Loucy (cell line): ENCODE data around the gene MTNR1A.

Experiments used
- H2AFZ ChIP-seq: fragments of 200-600 bp; sonication (generic); 2 replicates; pipeline ENCODE4 v1.6.0; 2016; ENCODE audit warnings: antibody characterized with exemption, mild to moderate bottlenecking, low read length, moderate library complexity
- H3F3A ChIP-seq: fragments of 200-600 bp; 2 replicates; pipeline ENCODE4 v1.6.0; 2016; ENCODE audit warnings: antibody characterized with exemption, low read depth, mild to moderate bottlenecking
- H3K27me3 ChIP-seq: fragments of 200-600 bp; sonication (generic); 2 replicates; pipeline ENCODE4 v1.6.1; 2014; ENCODE audit warnings: low read length, mild to moderate bottlenecking; ENCODE audit not compliant: insufficient read depth, poor library complexity, severe bottlenecking
- H3K36me3 ChIP-seq: fragments of 200-600 bp; sonication (generic); 2 replicates; pipeline ENCODE4 v1.6.1; 2016; ENCODE audit warnings: low read length; ENCODE audit not compliant: insufficient read depth
- H3K4me1 ChIP-seq: fragments of 200-600 bp; sonication (generic); 2 replicates; pipeline ENCODE4 v1.5.1; 2014; ENCODE audit warnings: low read length, mild to moderate bottlenecking; ENCODE audit not compliant: insufficient read depth, poor library complexity, severe bottlenecking
- H3K4me2 ChIP-seq: fragments of 200-600 bp; sonication (generic); 2 replicates; pipeline ENCODE4 v1.6.0; 2014; ENCODE audit warnings: antibody characterized with exemption, low read length, low read depth, mild to moderate bottlenecking; ENCODE audit not compliant: poor library complexity, severe bottlenecking
- H3K4me3 ChIP-seq: fragments of 200-600 bp; sonication (generic); 2 replicates; pipeline ENCODE4 v1.5.1; 2014; ENCODE audit warnings: low read length, mild to moderate bottlenecking, mixed read lengths; ENCODE audit not compliant: poor library complexity, severe bottlenecking
- H3K79me2 ChIP-seq: fragments of 200-600 bp; sonication (generic); 2 replicates; pipeline ENCODE4 v1.6.1; 2014; ENCODE audit warnings: low read length; ENCODE audit not compliant: insufficient read depth
- H3K9ac ChIP-seq: fragments of 200-600 bp; sonication (generic); 2 replicates; pipeline ENCODE4 v1.6.0; 2014; ENCODE audit warnings: mild to moderate bottlenecking, low read depth, low read length, moderate library complexity; ENCODE audit not compliant: poor library complexity, severe bottlenecking
- H3K9me2 ChIP-seq: fragments of 200-600 bp; sonication (generic); replicated peaks from 2 replicates; pipeline ENCODE4 v1.6.1; 2016; ENCODE audit warnings: low read depth, low read length, mixed read lengths
- H3K9me3 ChIP-seq: fragments of 200-600 bp; sonication (generic); 2 replicates; pipeline ENCODE4 v1.6.1; 2014; ENCODE audit warnings: mild to moderate bottlenecking, antibody characterized with exemption, low read length, low read depth; ENCODE audit not compliant: insufficient read depth
- H4K20me1 ChIP-seq: fragments of 200-600 bp; sonication (generic); 2 replicates; pipeline ENCODE4 v1.6.0; 2014; ENCODE audit warnings: antibody characterized with exemption, low read length, mild to moderate bottlenecking; ENCODE audit not compliant: insufficient read depth, poor library complexity, severe bottlenecking
- EZH2phosphoT487 ChIP-seq: fragments of 200-600 bp; IDR thresholded peaks from 2 replicates; pipeline ENCODE4 v1.6.1; 2018; ENCODE audit warnings: antibody characterized with exemption, mild to moderate bottlenecking, moderate library complexity, borderline replicate concordance
- TF ChIP-seq, protein P1 (sequence below): fragments of 200-600 bp; sonication (generic); conservative IDR thresholded peaks from 2 replicates; pipeline ENCODE4 v1.5.1; 2014; ENCODE audit warnings: mild to moderate bottlenecking, antibody characterized with exemption, low read length

The MTNR1A gene

DNA sequence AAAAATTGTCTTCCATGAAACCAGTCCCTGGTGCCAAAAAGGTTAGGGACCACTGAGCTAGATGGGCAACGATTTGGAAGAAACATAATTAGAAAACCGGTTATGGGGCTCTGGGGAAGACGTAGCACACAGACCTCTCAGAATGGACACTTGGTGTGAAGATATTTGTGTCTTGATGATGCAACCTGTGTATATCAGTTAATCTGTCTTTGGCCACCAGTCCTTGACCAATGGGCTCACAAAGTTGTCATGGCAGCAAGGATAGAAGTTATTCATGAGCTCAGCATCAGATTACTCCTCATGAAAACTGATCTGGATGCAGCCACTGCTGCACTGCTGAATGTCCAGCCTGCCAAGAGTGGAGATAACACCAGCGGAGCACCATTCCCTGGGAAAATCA, 13.6 kb downstream of the MTNR1A start:
- H3K27me3 ChIP-seq = no peaks in the 10 kb centered on the region
- TF ChIP-seq EZH2phosphoT487 = no peak
- TF ChIP-seq, protein P1, sequence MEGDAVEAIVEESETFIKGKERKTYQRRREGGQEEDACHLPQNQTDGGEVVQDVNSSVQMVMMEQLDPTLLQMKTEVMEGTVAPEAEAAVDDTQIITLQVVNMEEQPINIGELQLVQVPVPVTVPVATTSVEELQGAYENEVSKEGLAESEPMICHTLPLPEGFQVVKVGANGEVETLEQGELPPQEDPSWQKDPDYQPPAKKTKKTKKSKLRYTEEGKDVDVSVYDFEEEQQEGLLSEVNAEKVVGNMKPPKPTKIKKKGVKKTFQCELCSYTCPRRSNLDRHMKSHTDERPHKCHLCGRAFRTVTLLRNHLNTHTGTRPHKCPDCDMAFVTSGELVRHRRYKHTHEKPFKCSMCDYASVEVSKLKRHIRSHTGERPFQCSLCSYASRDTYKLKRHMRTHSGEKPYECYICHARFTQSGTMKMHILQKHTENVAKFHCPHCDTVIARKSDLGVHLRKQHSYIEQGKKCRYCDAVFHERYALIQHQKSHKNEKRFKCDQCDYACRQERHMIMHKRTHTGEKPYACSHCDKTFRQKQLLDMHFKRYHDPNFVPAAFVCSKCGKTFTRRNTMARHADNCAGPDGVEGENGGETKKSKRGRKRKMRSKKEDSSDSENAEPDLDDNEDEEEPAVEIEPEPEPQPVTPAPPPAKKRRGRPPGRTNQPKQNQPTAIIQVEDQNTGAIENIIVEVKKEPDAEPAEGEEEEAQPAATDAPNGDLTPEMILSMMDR = no peak
- H3K9me2 ChIP-seq = no peaks in the 10 kb centered on the region

DNA sequence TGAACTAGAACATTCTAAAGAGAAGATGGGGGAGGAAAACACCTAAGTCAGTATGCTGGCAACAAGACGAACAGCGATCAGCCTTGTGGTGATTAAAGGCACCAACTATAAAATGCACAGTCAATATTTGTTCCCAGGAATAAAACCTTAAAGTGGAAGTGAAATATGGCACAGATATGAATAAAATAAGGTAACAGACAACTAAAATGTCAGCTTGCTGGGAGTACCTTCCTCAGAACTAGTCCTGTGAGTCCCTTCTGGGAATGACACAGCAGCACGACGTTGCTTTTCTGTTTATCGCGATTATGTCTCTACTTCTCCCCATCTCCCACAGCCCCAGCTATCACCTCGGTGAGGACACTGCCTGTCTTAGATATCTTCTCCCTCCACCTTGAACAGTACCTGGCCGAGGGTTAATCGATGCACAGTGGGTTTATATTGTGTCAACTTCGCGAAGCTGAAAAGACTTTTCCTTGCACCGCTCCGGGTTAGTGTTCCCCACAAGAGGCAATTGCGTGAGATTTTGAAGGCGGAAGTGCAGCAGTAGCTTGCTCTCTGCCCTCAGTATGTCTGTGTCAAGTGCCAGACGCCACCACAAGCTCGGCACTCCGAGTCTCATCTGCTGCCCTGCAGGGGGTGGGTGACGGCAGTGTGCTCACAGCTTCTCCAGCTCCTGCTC, 17.4 kb downstream of the MTNR1A start:
- Histone ChIP-seq H3K27me3 (no peaks in the 10 kb centered on the region), H3K9ac (no peak overlapping the region), H3K36me3 (no peaks in the 10 kb centered on the region), H4K20me1 (no peaks in the 10 kb centered on the region), H3K9me2 (no peaks in the 10 kb centered on the region), H3K79me2 (no peaks in the 10 kb centered on the region), H3K9me3 (peaks cover 2% of the 10 kb centered on the region; the same call in 1 of the 2 replicates), H3K4me3 (no peak overlapping the region), H3F3A (no peaks in the 10 kb centered on the region), H3K4me1 (no peaks in the 10 kb centered on the region), H2AFZ (no peak overlapping the region), H3K4me2 (no peak overlapping the region)
- TF ChIP-seq EZH2phosphoT487 = no peak
- TF ChIP-seq, protein P1 = no peak

More for the DNA sequence above, 13.6 kb downstream of the MTNR1A start:
- no peak overlapping the region for H3K4me2 ChIP-seq
- peaks cover 2% of the 10 kb centered on the region; the same call in 1 of the 2 replicates for H3K9me3 ChIP-seq
- no peaks in the 10 kb centered on the region for H3K36me3 ChIP-seq
- no peak overlapping the region for H2AFZ ChIP-seq
- H4K20me1 ChIP-seq = no peaks in the 10 kb centered on the region
- H3K4me1 ChIP-seq = no peaks in the 10 kb centered on the region
- no peak overlapping the region for H3K4me3 ChIP-seq
- H3K79me2 ChIP-seq = no peaks in the 10 kb centered on the region
- no peaks in the 10 kb centered on the region for H3F3A ChIP-seq
- no peak overlapping the region for H3K9ac ChIP-seq

DNA sequence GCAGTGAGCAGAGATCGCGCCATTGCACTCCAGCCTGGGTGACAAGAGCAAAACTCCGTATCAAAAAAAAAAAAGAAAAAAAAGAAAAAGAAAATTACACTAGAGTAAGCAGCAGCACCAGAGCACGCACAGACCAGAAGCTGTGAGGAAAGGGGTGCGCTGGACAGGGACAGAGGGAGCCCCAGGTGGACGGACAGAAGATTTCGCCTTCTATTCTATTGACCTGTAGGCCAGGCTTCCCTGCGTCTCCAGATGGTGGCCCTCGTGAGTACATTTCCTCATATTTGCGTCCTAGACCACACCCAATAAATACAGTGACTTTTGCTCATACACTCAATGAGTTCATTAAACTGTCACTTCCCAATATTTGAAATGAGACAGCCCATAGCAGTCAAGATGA, 19.1 kb downstream of the MTNR1A start:
- Histone ChIP-seq H3K9me2 (no peaks in the 10 kb centered on the region), H3K9me3 (no peaks in the 10 kb centered on the region; the same call in 1 of the 2 replicates), H3F3A (no peaks in the 10 kb centered on the region), H3K4me1 (no peaks in the 10 kb centered on the region), H2AFZ (no peak overlapping the region), H4K20me1 (no peaks in the 10 kb centered on the region), H3K9ac (no peak overlapping the region), H3K36me3 (no peaks in the 10 kb centered on the region), H3K79me2 (no peaks in the 10 kb centered on the region), H3K4me3 (no peak overlapping the region), H3K4me2 (no peak overlapping the region), H3K27me3 (no peaks in the 10 kb centered on the region)
- TF ChIP-seq EZH2phosphoT487 = no peak
- TF ChIP-seq, protein P1 = no peak
